Heart left ventricle (tissue), 16 donors: ENCODE measurements around the gene FTCD. TPM values are rescaled to one million over a fixed set of nuclear protein-coding genes. Genes with fewer than 3 reads are reported as not detected.

Experiments
- ATAC-seq, 4 donors: fragments of 200-7000 bp; cut with Tn5 transposase; one replicate each; pipeline ENCODE4 v1.9.1; 2020 to 2022; ENCODE audit warnings: moderate library complexity in 4 of 4, mild to moderate bottlenecking in 3 of 4, moderate number of reproducible peaks in 1 of 4
- DNase-seq, 5 donors: peaks; one replicate each; pipeline ENCODE4 v3.0.0-alpha.2; 2020
- H3K27ac ChIP-seq, 12 donors: fragments of 200-600 bp; sonication (generic) in 4 of 12; one replicate each; pipeline versions ENCODE4 v1.5.0 to v1.8.0; 2016 to 2022; ENCODE audit warnings: mild to moderate bottlenecking in 2 of 12
- H3K27me3 ChIP-seq, 9 donors: fragments of 200-600 bp; sonication (generic) in 2 of 9; one replicate each; pipeline versions ENCODE4 v1.5.1 to v1.8.0; 2016 to 2022; ENCODE audit warnings: mild to moderate bottlenecking in 3 of 9
- H3K36me3 ChIP-seq, 9 donors: fragments of 200-600 bp; sonication (generic) in 2 of 9; one replicate each; pipeline versions ENCODE4 v1.5.0 to v1.8.0; 2018 to 2022; ENCODE audit warnings: mild to moderate bottlenecking in 2 of 9
- H3K4me1 ChIP-seq, 12 donors: fragments of 200-600 bp; sonication (generic) in 4 of 12; one replicate each; pipeline versions ENCODE4 v1.5.0 to v1.8.0; 2016 to 2022; ENCODE audit warnings: mild to moderate bottlenecking in 3 of 12
- H3K4me3 ChIP-seq, 12 donors: fragments of 200-600 bp; sonication (generic) in 4 of 12; one replicate each; pipeline versions ENCODE4 v1.5.0 to v1.8.0; 2017 to 2022; ENCODE audit warnings: mild to moderate bottlenecking in 9 of 12, moderate library complexity in 4 of 12
- H3K9me3 ChIP-seq, 12 donors: fragments of 200-600 bp; sonication (generic) in 4 of 12; one replicate each; pipeline versions ENCODE4 v1.5.0 to v1.8.0; 2016 to 2022; ENCODE audit warnings: mild to moderate bottlenecking in 1 of 12
- POLR2A ChIP-seq, 2 donors: fragments of 450-650 bp; IDR thresholded peaks; one replicate each; pipeline ENCODE4 v1.6.1; 2017; ENCODE audit warnings: antibody characterized with exemption in 2 of 2, mild to moderate bottlenecking in 2 of 2, moderate library complexity in 2 of 2
- WGBS, 4 donors: extraction: QIAGEN DNeasy Blood & Tissue Kit in 2 of 4; methylation state at CpG; one replicate each; pipeline versions ENCODE4 v1.1.5 to v1.1.7; 2013 to 2018; 5-methylcytosine and 5-hydroxymethylcytosine counted together
- intact Hi-C, 10 donors: fragments of 100-400 bp; cut with DNase I; formaldehyde crosslinking; loops; one replicate each; pipeline versions ENCODE4 v1.11.1 to v1.14.2; 2022
- long read RNA-seq, 3 donors: library from polyadenylated mRNA; unstranded; transcript quantifications; one replicate each; pipeline ENCODE4 v2.0.0, GENCODE V29; 2020 to 2021
- polyA plus RNA-seq, 2 donors: library from polyadenylated mRNA; stranded (reverse); fragments of 200-250 nt; gene quantifications; one replicate each; pipeline ENCODE4 v1.2.3, GENCODE V29; 2013
- total RNA-seq, 9 donors: library from RNA; depleted of rRNA in 2 of 9; stranded (reverse); fragments of >200 nt in 2 of 9; fragmentation: NEBNext Ultra II Directional in 3 of 9; extraction: Animal tissue kit (Norgen Biotek cat#: 25700) in 3 of 9; gene quantifications; one replicate each; pipeline versions ENCODE4 v1.1.0 to v1.2.4, GENCODE V29; 2016 to 2023
- TF ChIP-seq, protein P1 (sequence below), 12 donors: fragments of 200-600 bp; sonication (generic) in 4 of 12; IDR thresholded peaks; one replicate each; pipeline versions ENCODE4 v1.5.0 to v1.8.0; 2018 to 2022; ENCODE audit warnings: antibody characterized with exemption in 12 of 12, mild to moderate bottlenecking in 5 of 12
- donor health status: ischemic (EF 13 %, LVEDD 7.1; RV severe dilation, severe dysfunction).
- donor health status: healthy with polysubstance abuse.
- donor health status: DM: no; HTN: yes; CAD: no.
- donor health status: DM: no; HTN: no; CAD: no.
- donor health status: ischemic (EF 25% LVEDD 6.9; RV normal size, moderate dysfunction).
- donor health status: ischemic (EF 25% LVEDD 5.7; RV mildly dilated, moderate dysfunction).
- donor health status: healthy.
- donor health status: DM: yes; HTN: yes; CAD: no.
- donor health status: ischemic (EF 35%, LVEDD 5.7; RV mildly dilated, moderate dysfunction).
- donor health status: nonischemic (EF 11% LVEDD 7.7; RV severe dilation, severe dysfunction).
- donor health status: DM: yes; HTN: yes; CAD: no.
- donor health status: PGD.
- donor health status: ischemic (EF 29% LVEDD 5.4; RV normal size, mild dysfunction).
- donor health status: nonischemic (EF 23%, LVEDD 6.1; RV moderate dilation, normal function).

FTCD gene, protein sequence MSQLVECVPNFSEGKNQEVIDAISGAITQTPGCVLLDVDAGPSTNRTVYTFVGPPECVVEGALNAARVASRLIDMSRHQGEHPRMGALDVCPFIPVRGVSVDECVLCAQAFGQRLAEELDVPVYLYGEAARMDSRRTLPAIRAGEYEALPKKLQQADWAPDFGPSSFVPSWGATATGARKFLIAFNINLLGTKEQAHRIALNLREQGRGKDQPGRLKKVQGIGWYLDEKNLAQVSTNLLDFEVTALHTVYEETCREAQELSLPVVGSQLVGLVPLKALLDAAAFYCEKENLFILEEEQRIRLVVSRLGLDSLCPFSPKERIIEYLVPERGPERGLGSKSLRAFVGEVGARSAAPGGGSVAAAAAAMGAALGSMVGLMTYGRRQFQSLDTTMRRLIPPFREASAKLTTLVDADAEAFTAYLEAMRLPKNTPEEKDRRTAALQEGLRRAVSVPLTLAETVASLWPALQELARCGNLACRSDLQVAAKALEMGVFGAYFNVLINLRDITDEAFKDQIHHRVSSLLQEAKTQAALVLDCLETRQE
- 1 to 10 TPM in 5 of 9 donors, under 1 TPM in 3, not detected in 1; 0.31 to 3.1 (median 1.2) TPM for total RNA-seq
- 1 to 10 TPM in 1 of 2 donors, under 1 TPM in 1; 0.17 to 1.8 TPM for polyA plus RNA-seq
- long read RNA-seq, donor 1, partial matches to known transcripts: 0 of 3 reads
- long read RNA-seq, donor 1, other reads (novel, unspliced or antisense): 3 of 3 reads
- long read RNA-seq, donor 2, partial matches to known transcripts: 0 of 3 reads
- long read RNA-seq, donor 2, other reads (novel, unspliced or antisense): 3 of 3 reads
- long read RNA-seq, donor 3: 0 reads

DNA sequence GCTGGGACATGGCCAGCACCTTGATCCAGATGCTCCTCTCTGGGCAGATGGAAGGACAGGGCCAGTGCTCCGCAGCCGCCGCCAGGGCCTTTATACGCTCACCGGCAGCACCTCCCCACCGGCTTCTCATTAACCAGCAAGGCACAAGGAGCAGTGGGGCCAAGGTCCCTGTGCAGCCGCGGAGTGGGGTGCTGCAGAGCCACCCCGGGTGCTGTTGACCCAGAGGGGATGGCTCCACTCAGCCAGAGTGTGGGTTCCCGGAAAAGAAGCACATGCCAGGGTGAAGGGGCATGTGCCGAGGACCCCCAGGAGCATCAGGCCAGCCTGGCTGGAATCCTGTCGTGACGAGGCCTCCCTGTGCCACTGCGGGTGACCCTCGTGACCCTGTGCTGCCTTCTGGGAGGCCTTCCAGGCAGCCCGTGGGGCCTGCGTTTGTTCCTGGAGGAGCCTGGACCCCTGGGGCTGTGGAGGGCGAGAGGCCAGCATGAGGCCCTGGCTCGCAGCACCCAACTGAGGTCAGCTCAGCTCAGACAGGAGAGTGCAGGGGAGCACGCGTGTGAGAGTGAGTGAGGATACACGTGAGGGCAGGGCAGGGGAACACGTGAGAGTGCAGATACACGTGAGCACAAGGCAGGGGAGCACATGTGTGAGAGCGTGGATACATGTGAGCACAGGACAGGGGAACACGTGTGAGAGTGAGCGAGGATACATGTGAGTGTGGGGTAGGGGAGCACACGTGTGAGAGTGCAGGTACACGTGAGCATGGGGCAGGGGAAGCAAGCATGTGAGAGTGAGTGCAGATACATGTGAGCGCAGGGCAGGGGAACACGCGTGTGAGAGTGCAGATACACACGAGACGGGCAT lies at the start of gene FTCD:
TSS of gene FTCD (minus strand) at position 66 of the 864 bp plus-strand sequence. CDS start at position 10, 56 bp downstream.
- Histone ChIP-seq H3K4me1 (peaks cover 3 to 15% (median 10%) of the 10 kb centered on the region in 12 donors), H3K9me3 (no peaks in the 10 kb centered on the region), H3K27me3 (no peaks in the 10 kb centered on the region), H3K36me3 (no peaks in the 10 kb centered on the region), H3K27ac (no peak within 1 kb of the TSS), H3K4me3 (no peak within 1 kb of the TSS)
- TF ChIP-seq, protein P1, sequence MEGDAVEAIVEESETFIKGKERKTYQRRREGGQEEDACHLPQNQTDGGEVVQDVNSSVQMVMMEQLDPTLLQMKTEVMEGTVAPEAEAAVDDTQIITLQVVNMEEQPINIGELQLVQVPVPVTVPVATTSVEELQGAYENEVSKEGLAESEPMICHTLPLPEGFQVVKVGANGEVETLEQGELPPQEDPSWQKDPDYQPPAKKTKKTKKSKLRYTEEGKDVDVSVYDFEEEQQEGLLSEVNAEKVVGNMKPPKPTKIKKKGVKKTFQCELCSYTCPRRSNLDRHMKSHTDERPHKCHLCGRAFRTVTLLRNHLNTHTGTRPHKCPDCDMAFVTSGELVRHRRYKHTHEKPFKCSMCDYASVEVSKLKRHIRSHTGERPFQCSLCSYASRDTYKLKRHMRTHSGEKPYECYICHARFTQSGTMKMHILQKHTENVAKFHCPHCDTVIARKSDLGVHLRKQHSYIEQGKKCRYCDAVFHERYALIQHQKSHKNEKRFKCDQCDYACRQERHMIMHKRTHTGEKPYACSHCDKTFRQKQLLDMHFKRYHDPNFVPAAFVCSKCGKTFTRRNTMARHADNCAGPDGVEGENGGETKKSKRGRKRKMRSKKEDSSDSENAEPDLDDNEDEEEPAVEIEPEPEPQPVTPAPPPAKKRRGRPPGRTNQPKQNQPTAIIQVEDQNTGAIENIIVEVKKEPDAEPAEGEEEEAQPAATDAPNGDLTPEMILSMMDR (IDR thresholded peaks at IDR 0.05): no peak
- TF ChIP-seq POLR2A (IDR thresholded peaks at IDR 0.05): no peak
- DNase-seq (peak in 4 of 5 donors; percentile 2 to 53 (median 19)), ATAC-seq (no peak)
- intact Hi-C loops: loop anchor here in 3 of 10 donors (5.0 to 10.0 kb wide), 3 partner anchors 67 to 89 kb away; partner anchors contain the start of gene LSS (in 1 of the 3)
- WGBS, 4 donors: 87 to 91% (median 90%) methylated on average over 33 to 34 of the region's 34 CpGs

DNA sequence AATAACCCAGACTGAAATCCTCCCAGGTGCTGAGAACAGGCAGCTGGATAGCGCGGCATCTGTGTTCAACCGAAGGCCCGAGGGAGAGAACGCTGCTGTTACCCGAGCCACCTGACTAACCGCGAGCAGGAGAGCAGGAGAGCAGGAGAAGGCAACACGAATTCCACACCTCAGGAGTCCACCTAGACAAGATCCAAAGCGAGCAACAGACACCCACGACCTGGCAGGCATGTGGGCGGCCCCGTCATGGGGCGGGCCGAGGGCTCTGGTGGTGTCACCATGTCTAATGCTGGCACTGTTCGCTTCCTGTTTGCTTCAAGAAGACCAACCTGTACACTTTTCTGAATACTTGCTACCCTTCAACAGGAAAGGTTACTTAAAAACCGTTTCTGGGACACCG lies 49.8 kb upstream of the FTCD start:
- peaks cover 0 to 8% (median 0%) of the 10 kb centered on the region in 12 donors for H3K4me1 ChIP-seq
- H3K4me3 ChIP-seq: no peak overlapping the region
- 90 to 93% (median 92%) methylated on average over 18 of the region's 18 CpGs for WGBS, 4 donors
- H3K36me3 ChIP-seq: peaks cover 0 to 83% (median 78%) of the 10 kb centered on the region in 9 donors
- TF ChIP-seq, protein P1 (IDR thresholded peaks at IDR 0.05): no peak
- no peak for TF ChIP-seq POLR2A (IDR thresholded peaks at IDR 0.05)
- DNase-seq (peak in 1 of 5 donors; percentile 42), ATAC-seq (no peak)
- intact Hi-C loops: no loop called here
- H3K27me3 ChIP-seq: no peaks in the 10 kb centered on the region
- H3K9me3 ChIP-seq: no peaks in the 10 kb centered on the region
- H3K27ac ChIP-seq: no peak overlapping the region

DNA sequence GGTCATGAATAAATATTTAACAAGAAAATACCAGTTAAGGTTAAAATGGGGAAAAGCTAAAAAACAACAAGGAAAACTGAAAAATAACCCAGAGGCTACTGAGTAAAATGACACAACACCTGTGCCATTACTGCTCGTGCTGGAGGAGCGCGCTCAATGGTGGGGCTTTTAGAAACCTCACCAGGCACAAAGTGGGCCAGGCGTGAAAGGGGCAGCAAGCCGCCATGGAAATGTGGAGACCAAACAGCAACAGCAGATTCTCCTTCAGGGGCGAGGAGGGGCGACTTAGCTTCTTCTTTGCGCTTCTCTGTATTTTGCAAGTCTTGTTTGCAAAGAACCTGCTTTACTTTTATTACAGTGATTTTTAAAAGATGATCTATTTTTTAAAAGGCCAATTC lies 47.8 kb upstream of the FTCD start:
- intact Hi-C loops: no loop called here
- no peaks in the 10 kb centered on the region for H3K27me3 ChIP-seq
- 93 to 98% (median 96%) methylated on average over 8 of the region's 8 CpGs for whole genome bisulfite sequencing, 4 donors
- H3K4me3 ChIP-seq: no peak overlapping the region
- DNase-seq (no peak), ATAC-seq (no peak)
- no peaks in the 10 kb centered on the region for H3K9me3 ChIP-seq
- H3K27ac ChIP-seq: peak overlapping the region in 11 of 12 donors; percentile 3 to 83 (median 64)
- no peak for TF ChIP-seq POLR2A (IDR thresholded peaks at IDR 0.05)
- TF ChIP-seq, protein P1 (IDR thresholded peaks at IDR 0.05): no peak
- peaks cover 0 to 84% (median 72%) of the 10 kb centered on the region in 9 donors for H3K36me3 ChIP-seq
- H3K4me1 ChIP-seq: peaks cover 0 to 8% (median 0%) of the 10 kb centered on the region in 12 donors
